GM19455 (cell line): Measurements from ENCODE around the gene ZBTB8OS.
"Not testable (repeated sequence)": the region's sequence is repeated elsewhere in the genome, so short reads cannot be mapped to it uniquely, and the experiment has no call there.

Experiments
- ATAC-seq: cut with Tn5 transposase; IDR thresholded peaks from one replicate; pipeline ENCODE4 v1.9.1; 2021; ENCODE audit not compliant: unreplicated experiment

Gene ZBTB8OS

DNA sequence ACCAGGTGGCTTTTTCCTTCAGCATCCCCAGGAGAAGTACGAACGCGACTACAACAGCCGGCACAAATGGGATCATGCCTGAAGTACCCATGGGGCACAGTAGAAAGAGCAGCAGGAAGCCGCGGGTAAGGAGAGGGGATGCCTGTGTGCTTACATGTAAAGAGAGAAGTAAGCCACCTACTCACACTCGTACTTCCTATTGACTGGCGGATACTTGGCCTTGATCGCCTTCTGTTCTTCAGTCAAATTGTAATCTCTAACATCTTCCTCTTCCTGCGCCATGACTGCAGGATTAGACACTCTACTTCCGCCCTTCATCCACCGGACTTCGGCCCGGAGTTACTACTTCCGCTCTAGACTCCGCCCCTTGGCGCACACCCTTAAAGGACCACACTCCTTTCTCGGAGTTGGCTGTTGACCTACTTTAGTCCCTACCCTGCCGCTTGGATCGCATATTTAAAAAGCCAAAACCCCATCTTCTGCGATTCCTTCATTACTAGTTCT is at the start of gene ZBTB8OS:
Gene ZBTB8OS (minus strand): TSS at position 303 of the 504 bp plus-strand sequence. CDS start 21 bp downstream, at position 282.
- peak; percentile 58 for ATAC-seq

DNA sequence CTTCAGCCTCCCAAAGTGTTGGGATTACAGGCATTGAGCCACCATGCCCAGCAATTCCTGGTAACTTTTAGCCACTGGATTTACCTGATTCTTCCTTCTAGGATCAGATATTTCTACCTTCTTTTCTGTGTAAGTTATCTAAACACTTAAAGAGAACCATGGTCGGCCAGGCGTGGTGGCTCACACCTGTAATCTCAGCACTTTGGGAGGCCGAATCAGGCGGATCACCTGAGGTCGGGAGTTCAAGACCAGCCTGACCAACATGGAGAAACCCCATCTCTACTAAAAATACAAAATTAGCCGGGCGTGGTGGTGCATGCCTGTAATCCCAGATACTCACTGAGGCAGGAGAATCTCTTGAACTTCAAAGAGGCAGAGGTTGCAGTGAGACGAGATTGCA is 46.6 kb upstream of the ZBTB8OS start:
- ATAC-seq, result not testable (repeated sequence)

DNA sequence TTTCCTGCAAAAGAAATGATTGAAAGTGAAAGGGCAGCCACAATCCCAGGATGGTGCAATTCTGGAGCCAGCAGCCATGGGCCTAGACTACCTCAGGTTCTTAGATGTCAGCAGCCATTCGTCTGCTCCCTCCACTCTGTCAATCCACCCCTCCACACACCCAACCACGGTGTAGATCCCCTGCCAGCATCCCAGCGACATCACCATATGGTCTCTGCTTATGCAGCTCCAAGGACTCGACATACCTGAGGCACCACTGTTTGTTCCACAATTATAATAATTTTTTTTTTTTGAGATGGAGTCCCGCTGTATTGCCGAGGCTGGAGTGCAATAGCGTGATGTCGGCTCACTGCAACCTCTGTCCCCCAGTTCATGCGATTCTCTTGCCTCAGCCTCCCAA is 45.7 kb upstream of the ZBTB8OS start:
- no peak for ATAC-seq

DNA sequence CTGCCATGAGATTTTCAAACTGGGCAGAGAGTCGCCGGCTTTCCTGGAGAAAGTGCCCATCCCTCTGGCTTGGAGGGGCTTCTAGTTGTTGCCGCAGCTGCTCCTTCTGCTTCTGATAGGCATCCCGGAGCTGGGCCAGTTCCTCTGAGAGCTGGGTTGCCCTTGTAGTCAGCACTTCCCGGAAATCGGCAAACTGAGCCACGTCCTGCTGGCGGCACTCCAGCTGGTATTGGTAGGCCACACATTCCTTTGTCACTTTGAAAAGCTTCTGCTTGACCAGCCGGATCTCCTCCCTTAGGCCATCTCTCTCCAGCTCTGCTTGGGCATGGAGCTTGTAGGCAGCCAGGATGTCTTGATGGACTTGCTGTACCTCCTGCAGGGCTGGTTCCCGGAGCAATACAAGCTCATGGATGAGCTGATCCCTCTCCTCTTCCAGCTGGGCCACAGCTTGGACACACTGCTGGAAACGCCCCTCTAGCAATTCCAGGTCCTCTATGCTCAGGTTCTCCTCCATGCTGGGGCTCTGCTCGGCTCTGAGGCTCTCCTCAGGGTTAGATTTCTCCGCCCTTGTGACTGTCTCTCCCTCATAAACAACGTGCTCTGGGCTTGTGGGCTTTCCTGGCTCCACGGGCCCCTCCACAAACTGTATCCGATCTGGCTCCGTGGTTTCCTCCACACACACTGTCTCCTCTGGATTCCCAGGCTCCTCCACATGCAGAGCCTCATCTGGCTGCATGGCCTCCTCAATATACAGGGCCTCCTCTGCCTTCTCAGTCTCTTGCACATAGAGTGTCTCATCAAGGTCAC is 45.0 kb upstream of the ZBTB8OS start:
- no peak for ATAC-seq

DNA sequence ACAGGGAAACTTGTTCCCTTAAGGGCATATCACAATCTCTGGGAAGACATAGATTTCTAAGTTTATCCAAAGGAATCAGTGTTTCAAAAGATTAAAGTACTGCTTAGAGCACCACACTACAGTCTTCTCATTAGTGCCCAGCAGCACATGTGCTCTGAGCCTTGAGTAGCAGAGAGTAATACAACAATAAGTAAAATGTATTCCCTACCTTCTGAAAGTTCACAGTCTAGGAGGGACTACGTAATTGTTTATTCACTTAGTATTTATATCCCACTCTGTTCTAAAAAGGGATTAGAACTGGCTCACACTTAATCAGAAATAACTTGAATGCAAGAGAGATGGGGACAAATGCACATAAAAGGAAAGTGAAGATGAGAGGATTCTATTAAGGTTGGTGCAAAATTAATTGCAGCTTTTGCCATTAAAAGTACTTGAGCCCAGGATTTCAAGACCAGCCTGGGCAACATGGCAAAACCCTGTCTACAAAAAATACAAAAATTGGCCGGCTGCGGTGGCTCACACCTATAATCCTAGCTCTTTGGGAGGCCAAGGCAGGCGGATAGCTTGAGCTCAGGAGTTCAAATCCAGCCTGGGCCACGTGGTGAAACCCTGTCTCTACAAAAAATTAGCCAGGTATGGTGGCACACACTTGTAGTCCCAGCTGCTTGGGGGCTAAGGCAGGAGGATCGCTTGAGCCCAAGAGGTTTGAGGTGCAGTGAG is 43.3 kb upstream of the ZBTB8OS start:
- no peak for ATAC-seq

DNA sequence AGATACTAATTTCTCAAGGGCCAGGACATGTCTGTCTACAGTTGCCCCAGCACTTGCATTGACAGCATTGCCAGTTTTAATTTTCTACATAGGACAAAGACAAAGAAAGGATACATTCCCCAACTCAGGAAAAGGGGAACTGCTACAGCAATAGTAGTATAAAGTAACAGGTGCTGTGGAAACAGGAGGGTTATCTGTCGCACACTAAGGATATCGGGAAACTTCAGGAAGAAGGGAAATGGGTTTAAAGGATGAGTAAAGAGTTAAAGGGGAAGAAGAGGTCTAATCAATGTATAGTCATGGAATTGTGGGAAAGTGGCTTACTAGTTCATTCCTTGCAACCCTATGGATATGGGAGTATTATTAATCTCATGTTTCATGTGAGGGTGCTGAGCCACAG is 36.0 kb upstream of the ZBTB8OS start:
- ATAC-seq, result no peak

DNA sequence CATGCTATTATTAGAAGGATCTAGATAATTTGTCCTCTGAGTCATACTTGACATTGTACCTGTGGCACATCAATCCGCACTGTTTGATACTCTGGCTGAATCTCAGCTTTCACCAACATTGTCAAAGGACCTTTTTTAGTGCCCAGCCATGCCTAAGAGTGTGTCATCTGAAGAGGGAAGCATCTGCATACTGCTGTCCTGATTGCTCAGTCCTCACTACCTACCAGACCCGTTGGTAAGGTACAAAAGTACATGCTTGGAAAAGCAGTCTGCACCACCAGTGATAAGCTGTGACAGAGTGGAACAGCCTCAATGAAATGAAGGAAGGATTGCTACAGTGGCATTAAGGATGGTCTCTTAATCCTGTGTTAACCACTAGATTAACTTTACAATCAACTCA is 35.1 kb upstream of the ZBTB8OS start:
- no peak for ATAC-seq

DNA sequence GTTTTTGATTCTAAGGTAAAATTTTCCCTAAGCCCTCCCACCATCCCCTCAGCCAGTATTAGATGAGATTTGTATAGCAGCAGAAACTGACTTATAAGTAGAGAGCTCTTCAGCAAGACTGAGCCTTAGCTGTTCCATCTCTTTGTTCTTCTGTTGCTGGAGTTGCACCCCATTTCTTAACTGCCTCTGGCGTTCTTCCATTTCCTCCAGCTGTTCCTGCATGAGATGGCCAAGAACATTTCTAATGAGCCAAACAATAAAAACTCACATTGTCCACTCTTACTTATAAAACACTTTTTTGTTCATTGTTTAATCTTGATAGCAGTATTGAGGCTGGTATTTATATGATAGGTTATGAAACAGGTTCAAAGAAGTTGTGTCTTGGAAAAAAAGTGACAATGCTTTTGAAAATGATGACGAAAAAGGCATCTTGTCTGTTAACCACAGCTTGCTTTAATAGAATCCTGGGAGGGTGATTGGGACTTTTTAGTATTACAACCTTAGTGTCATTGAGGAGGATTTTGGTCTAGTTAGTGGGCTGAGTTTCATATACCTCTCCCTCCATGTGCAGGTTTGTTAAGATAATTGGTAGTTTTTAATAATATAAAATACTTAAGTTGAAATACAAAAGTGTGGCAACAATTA is 33.9 kb upstream of the ZBTB8OS start:
- no peak for ATAC-seq

DNA sequence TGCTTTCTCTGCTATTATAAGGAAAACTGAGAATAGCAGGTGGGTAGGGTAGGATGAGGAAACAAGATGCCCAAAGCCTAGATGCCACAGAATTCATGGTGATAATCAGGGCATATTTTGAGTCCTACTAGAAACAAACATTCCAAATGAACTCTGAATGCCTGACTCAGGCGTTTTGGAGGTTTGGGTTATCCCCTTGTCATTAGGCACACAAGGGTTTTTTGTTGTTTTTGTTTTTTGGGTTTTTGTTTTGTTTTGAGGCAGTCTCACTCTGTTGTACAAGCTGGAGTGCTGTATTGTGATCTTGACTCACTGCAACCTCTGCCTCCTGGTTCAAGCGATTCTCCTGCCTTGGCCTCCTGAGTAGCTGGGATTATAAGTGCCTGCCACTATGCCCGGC is 33.0 kb upstream of the ZBTB8OS start:
- ATAC-seq, result no peak

DNA sequence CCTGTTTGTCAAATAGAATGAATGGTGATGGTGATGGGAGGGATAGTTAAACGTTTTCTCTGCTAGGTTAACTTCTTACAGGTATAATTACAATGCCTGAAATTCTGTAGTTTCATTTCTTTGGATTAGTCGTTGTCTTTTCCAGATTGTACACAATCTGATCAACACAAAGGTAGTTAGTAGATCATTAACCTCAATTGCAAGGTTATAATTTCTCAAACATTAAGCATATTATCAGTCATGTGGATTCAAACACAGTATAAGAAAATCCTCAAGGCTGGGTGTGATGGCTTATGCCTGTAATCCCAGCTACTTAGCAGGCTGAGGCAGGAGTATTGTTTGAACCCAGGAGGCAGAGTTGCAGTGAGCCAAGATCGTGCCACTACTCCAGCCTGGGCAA is 31.6 kb upstream of the ZBTB8OS start:
- ATAC-seq, result no peak

DNA sequence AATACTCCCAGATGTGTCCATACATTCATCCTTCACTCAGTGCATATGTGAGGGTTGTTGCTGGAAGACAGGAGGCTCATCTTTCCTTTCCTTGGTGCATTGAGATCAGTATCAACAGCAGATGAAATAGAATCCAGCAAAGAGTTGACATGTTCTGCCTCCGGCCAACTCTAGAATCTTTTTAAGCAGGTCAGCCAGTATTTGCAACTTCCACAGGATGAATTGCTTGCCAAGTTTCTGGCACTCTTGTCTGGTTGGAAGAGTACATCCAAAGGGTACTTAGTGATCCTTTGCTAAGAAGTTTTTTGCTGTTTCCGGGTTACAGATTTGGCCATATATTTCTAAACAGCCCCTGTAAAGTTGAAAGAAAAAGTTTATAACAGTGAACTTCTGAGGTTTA is 31.2 kb upstream of the ZBTB8OS start:
- ATAC-seq, result no peak

DNA sequence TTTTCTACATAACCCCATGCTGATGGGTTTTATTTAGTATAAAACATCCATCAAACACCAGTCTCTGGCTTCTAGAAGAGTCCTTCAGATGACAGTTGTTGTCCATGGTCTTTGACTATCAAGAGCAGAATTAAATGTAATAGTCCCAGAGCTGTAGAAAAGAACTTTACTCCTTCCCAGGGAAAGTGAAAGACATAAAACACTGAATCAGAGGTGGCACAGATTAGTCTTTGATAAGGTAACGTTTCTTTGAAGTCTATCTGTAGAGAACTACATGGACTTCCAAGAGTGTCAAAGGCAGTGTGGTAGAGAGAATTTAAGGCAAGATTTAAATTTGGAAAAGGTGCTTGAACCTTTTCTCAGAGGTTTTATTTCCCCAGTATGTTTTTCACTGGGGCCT is 30.3 kb upstream of the ZBTB8OS start:
- ATAC-seq, result no peak

DNA sequence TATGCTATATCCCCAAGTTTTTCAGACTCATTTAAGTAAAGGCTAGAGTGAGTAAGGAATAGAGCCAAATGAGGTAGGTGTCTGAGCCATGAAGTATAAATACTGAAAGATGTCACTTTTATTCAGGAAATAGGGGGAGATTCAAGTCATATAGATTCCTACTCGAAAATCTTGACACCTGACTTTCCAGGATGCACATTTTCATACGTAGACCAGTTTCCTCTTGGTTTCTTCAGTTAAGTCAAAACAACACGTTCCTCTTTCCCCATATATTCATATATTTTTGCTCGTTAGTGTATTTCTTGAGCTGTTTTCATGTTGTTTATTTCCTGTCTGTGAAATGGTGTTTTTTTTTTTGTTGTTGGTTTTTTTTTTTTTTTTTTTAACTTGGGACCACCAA is 29.6 kb upstream of the ZBTB8OS start:
- ATAC-seq, result not testable (repeated sequence)

DNA sequence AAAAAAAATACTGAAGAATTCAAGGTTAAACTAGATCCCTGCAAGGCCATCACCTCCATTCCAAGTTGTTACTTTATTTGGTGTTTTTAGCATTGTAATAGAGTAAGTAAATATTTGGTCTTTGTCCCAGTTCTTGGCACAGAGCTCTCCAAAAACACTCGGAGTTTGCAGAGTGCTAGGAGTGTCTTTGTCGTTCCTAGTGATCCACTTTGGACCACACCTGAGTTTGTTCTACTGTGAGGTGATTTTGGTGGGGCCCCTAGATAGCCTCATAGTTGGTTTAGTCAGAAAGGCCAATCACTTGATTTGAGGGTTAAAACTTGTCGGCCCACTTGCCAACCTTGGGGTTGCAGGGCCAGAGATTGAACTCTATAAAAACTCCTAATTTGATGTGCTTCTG is 26.6 kb upstream of the ZBTB8OS start:
- no peak for ATAC-seq

DNA sequence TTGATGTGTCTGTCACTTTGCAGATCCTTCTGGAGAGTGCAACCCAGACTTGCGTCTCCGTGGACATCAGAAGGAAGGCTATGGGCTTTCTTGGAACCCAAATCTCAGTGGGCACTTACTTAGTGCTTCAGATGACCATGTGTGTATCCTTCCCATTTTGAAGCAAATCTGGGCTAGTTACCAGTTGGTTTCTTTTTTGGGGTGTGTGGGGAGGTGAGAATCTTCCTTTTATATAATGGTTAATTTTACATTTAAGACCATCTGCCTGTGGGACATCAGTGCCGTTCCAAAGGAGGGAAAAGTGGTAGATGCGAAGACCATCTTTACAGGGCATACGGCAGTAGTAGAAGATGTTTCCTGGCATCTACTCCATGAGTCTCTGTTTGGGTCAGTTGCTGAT is 18.4 kb upstream of the ZBTB8OS start:
- ATAC-seq, result not testable (repeated sequence)

DNA sequence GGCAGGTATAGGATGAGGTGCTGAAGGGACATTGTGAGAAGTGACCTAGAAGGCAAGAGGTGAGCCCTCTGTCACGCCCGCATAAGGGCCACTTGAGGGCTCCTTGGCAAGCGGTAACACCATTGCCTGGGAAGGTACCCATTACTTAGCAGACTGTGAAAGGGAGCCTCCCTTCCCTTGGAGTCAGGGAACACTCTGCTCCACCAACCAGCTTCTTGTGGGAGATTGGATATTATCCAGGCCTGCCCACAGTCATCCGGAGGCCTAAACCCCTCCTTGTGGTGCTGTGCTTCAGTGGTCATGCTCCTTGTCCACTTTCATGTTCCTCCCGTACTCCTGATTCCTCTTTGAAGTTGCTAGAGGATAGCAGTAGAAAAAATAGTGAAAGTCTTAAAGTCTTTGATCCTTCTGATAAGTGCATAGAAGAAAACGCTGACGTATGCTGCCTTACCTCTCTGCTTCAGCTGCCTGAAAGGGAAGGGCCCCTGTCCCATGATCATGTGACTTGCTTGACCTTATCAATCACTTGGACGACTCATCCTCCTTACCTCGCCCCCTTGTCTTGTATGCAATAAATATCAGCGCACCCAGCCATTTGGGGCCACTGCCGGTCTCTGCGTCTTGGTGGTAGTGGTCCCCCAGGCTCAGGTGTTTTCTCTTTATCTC is 16.7 kb upstream of the ZBTB8OS start:
- no peak for ATAC-seq

DNA sequence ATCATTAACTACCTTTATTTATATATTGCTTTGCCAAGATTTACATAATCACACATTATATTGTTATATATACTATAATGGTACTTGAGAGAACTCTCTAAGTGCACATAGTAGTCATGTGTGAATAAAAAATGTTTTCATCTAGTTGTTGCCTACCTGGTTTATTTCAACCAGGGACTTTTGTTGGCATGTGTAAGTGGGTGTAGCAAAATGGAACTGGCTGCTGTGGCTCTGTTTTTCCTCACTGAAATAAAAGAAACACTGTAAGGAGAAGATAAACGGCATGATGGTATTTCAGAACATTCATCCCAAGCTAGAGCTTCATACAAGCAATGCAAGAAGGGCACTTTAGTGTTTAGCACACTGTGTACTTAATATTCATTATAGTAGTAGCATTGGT is 15.6 kb upstream of the ZBTB8OS start:
- no peak for ATAC-seq

DNA sequence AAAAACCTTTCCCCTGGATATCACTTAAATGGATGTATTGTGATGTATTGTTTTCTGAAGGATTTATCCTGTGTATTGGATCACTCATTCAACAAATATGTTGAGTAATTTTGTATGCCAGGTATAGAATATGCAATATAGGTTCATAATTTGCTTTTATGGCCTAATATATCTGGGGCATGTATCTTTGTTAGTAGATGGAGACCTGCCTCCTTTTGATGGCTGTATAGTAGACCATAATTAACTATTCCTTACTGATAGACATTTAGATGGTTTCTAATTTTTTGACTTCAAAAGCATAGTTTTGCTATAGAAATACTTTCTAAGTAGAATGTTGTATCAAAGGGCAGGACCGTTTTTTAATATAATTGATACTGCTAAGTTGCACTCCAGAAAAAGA is 9.2 kb upstream of the ZBTB8OS start:
- ATAC-seq, result no peak

DNA sequence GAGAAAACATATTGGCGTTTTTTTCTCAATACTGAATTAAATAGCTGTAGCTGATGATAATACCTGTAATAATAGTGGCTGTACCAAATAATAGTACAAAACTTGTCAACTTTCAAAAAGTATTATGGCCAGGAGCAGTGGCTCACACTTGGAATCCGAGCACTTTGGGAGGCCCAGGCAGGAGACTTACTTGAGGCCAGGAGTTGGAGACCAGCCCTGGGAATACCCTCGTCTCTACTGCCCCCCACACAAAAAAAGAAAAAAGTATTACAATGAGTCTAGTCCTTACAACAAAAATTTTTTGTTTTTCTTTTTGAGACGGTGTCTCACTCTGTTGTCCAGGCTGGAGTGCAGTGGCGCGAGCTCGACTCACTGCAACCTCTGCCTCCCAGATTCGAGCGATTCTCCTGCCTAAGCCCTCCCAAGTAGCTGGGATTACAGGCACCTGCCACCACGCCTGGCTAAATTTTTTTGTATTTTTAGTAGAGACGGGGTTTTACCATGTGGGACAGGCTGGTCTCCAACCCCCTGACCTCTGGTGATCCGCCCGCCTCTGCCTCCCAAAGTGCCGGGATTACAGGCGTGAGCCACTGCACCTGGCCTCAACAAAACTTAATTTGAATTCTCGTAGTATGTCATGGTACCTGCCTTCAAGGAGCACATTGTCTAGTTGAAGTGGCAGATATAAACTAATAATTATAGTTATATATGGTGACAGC is 2.1 kb upstream of the ZBTB8OS start:
- ATAC-seq, result no peak

DNA sequence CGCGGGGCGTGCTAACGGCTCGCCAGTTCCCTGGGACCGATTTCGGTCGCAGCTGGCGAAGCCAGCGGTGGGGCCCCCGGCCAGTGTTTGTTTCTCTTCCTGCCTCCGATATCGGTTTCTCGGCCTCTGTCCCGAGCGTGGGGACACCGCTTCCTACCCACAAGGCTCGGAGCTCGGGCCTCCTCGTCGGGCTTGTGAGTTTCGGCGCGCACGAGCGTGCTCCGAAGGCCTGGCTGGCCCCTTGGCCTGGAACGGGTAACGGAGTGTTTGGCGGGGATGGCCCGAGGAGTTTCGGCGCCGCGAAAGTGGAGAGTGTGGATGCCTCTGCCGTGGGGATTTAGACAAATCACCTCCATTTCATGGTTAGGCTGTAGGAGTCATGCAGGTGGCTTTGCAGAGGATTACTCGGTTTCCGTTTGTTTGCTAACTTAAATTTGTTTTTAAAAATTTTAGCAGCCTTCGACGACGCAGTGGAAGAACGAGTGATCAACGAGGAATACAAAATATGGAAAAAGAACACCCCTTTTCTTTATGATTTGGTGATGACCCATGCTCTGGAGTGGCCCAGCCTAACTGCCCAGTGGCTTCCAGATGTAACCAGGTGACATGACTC is 1.2 kb upstream of the ZBTB8OS start:
- ATAC-seq, result peak; percentile 38
